ENCODE data around the gene RPL13A. TPM values are rescaled to one million over a fixed set of nuclear protein-coding genes. Genes with fewer than 3 reads are reported as not detected.
"Not testable (repeated sequence)": the region's sequence is repeated elsewhere in the genome, so short reads cannot be mapped to it uniquely, and the experiment has no call there.

The RPL13A gene
- total RNA-seq, 1 donor from 2014 or later = 2,400 TPM

GRCh38 chr19:49456326-49456725 is 31.1 kb upstream of the RPL13A start:
- no peak for DNase-seq (ENCODE audit: low spot score)

DNA sequence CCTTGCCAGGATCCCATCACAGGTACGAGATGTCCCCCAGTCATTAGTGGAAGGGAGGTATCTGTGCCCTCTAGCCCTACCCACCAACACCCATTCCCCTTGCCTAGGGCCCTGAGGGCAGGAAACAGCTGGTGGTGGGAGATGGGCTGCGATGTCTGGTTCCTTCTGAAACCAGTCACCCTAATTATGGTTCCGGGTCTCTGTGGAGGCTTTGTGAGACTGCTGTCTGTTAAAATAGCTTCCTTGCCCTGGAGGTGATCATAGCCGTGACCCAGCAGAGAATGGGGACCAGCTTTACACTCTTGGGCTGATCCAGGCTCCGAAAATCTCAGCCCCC is 28.9 kb upstream of the RPL13A start:
- no peak for DNase-seq (ENCODE audit: low spot score)

DNA sequence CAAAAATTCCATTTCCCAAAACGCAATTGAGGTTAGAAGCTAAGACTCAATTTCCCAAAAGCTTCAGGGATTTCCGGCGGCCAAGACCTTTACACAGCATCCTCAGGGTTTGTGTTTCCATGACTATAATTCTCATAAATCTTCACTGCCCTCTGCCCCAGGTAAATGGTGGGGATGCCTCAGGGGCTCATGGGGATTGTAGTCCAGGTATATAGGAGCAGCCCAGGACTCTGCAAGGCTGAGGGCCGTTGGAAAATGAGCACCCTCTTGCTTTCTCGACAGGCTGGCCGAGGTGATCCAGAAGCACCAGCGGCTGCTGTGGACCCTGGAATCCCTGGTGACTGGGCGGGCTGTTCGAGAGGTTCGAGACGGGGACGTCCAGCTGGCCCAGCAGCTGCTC is 28.0 kb upstream of the RPL13A start:
- DNase-seq (ENCODE audit: low spot score) = no peak

GRCh38 chr19:49461130-49461529 is 26.3 kb upstream of the RPL13A start:
- not testable (repeated sequence) for DNase-seq (ENCODE audit: low spot score)

GRCh38 chr19:49461656-49462055 is 25.8 kb upstream of the RPL13A start:
- DNase-seq (ENCODE audit: low spot score) = no peak

DNA sequence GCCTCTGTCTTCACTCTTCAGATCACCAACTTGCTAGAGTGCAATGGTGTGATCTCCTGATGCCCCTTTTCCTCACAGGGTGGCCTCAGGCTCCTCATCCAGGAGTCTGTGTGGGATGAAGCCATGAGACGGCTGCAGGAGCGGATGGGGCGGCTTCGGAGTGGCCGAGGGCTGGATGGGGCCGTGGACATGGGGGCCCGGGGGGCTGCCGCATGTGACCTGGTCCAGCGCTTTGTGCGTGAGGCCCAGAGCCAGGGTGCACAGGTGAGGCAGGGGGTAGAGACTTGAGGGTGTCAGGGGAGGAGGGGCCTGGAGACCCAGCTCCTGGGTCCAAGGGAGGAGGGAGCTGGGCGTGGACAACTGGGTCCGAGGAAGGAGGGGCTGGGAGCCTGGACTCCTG is 24.9 kb upstream of the RPL13A start:
- DNase-seq (ENCODE audit: low spot score) = no peak

GRCh38 chr19:49463960-49464740 is 23.3 kb upstream of the RPL13A start:
- no peak for DNase-seq (ENCODE audit: low spot score)

DNA sequence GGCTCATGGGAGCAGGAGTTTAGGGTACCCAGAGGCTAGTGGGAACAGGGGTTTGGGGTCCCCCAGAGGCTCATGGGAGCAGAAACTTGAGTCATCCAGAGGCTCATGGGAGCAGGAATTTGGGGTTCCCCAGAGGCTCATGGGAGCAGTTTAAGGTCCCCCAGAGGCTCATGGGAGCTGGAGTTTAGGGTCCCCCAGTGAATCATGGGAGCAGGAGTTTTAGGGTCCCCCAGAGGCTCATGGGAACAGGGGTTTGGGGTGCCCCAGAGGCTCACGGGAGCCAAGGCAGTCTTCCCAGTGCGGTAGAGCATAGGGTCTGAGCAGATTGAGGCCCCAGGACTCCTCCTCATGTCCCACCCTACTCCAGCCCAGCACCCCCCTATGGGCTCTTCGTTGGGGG is 22.0 kb upstream of the RPL13A start:
- DNase-seq (ENCODE audit: low spot score) = no peak

DNA sequence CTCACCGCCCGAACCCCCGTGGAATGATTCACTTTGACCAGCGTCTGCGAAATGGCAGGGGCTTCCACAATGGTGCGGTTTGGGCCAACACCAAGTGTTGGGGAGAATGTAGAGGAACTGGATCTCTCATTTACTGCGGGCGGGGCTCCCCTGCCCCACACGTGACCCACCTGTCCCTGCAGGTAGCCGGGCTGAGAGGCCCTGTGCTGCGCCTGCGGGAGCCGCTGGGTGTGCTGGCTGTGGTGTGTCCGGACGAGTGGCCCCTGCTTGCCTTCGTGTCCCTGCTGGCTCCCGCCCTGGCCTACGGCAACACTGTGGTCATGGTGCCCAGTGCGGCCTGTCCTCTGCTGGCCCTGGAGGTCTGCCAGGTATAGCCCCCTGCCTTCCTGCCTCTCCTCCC is 19.2 kb upstream of the RPL13A start:
- no peak for DNase-seq (ENCODE audit: low spot score)

GRCh38 chr19:49468746-49469447 is 18.5 kb upstream of the RPL13A start:
- peak; percentile 48 for DNase-seq (ENCODE audit: low spot score)

DNA sequence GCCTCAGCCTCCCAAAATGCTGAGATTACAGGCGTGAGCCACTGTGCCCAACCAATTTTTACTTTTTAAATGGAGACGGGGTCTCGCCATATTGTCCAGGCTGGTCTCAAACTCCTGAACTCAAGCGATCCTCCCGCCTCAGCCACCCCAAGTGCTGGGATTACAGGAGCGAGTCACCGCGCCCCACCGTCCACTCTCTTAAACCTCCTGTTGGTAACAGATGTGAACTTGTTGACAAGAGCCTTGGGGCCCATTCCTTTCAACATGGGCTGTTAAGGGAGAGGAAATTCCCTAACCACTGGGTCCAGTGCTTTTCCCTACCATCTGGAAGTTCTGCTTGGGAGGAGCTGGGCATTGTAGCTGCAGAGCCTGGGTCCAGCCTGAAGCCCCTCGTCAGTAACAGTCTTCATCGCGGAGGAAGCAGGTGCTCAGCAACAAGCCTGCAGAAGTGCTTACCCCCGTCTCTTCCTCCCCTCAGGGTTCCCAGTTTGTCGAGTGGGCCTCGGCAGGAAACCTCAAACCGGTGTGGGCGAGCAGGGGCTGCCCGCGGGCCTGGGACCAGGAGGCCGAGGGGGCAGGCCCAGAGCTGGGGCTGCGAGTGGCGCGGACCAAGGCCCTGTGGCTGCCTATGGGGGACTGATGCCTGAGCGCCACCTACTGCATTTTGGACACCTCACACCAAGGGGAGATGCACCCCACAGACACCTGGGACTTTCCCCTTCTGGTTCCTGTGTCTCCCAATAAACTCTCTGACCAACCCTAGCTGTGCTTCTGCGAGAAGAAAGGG is 17.4 kb upstream of the RPL13A start:
- no peak for DNase-seq (ENCODE audit: low spot score)

DNA sequence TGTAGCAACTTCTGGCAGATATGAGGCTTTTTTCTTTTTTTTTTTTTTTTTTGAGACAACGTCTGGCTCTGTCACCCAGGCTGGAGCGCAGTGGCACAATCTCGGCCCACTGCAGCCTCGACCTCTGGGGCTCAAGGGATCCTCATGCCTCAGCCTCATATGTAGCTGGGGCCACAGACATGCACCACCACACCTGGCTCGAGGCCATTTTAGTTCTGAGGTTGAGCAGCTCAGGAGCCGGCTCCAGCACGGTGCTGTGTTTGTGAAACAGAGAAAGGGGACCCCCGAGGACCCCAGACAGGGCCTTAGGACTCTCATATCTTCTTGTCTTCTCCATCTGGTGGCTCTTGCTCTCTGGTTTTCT is 16.8 kb upstream of the RPL13A start:
- DNase-seq (ENCODE audit: low spot score) = no peak

DNA sequence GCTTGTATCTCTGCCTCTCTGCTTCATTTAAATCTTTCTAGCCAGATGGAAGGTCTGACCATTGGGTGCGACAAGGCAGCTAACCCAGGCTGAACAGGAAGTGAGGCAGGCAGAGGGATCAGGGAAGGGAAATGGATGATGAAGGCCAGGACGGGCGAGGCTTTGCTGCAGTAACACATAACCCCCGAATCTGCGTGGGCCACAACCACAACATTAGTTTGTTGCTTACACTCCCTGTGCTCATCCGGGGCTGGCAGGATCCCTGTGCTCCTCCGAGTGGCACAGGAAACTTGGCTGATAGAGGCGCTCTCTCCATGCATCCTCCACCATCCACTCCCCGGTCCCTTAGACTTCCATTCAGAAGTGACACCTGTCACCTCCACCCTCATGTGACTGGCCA is 14.5 kb upstream of the RPL13A start:
- no peak for DNase-seq (ENCODE audit: low spot score)

DNA sequence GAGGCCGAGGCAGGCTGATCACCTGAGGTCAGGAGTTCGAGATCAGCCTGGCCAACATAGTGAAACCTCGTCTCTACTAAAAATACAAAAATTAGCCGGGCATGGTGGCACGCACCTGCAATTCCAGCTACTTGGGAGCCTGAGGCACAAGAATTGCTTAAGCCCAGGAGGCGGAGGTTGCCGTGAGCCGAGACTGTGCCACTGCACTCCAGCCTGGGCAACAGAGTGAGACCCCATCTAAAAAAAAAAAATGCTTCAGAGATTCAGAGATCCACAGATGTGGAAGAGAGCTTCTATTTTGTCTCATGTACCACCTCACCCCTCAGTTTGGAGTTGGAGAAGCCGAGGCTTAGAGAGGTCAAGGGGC is 13.9 kb upstream of the RPL13A start:
- DNase-seq (ENCODE audit: low spot score) = not testable (repeated sequence)

DNA sequence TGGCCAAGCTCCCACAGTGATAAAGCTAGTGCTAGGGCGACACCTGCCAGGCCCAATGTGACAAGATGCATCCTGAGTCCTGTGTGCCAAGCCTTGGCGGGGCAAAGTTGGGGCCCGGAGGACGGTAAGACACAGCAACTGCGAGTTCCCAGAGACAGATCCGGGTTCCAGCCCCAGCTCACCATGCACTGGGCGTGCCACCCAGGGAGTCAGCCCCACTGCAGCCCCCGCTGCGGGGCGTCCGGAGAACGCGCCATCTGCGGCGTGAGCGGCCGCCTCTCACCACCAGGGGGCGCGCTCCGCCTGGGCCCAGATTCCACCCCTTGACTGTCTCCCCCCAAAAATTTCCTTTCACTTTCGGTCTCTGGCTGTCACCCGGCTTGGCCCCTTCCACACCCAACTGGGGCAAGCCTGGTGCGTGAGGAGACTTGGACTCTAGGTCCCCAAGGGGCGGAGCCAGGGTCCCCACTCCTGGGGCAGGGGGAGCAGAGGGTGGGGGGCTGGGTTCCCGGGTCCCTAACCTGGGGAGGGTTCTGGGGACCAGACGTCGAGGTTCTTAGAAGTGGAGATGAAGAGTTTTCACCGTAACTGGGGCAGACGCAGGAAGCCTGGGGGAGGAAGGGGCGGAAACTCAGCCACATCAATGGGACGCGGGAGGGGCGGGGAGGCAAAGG is 13.4 kb upstream of the RPL13A start, which contains the start of gene FLT3LG:
TSS of gene FLT3LG (plus strand) at position 348 of the 674 bp plus-strand sequence. CDS start 425 bp downstream, outside the sequence.
- DNase-seq (ENCODE audit: low spot score) = peak; percentile 77

DNA sequence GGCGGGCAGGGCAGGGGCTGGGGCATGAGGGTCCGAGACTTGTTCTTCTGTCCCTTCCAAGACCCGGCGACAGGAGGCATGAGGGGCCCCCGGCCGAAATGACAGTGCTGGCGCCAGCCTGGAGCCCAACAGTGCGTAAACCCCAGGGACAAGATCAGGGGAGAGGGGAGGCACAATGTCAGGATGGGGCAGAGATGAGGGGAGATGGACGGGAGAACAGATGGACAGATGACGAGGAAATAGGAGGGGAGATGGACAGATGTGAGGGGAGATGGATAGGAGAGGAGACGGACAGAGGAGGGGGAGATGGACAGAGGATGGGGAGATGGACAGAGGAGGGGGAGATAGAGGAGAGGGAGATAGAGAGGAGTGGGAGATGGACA is 12.9 kb upstream of the RPL13A start:
- no peak for DNase-seq (ENCODE audit: low spot score)

DNA sequence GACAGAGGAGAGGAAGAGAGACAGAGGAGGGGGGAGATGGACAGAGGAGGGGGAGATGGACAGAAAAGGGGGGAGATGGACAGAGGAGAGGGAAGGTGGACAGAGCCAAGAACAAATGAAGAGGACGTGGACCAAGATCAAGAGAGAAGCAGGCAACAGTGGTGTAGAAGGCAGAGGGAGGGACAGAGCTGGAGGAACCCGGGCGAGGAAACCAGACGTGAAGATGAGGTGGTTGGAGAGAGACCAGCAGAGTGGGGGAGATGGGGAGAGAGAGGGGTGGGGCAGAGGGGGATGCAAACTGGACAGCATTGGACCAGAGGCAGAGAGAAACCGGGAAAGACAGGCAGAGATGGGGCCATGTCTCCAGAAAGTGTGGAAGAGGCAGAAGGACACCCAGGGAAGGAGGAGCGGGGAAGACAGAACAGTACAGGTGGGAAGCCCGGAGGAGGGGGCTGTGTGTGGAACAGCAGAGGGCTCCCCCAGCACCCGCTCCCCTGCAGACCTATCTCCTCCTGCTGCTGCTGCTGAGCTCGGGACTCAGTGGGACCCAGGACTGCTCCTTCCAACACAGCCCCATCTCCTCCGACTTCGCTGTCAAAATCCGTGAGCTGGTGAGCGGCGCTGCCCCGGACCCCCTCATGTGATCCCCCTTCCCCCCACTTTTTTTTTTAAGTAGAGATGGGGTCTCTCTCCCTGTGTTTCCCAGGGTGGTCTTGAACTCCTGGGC is 12.1 kb upstream of the RPL13A start:
- DNase-seq (ENCODE audit: low spot score) = no peak

GRCh38 chr19:49475995-49476880 is 11.2 kb upstream of the RPL13A start:
- no peak for DNase-seq (ENCODE audit: low spot score)

GRCh38 chr19:49479975-49480628 is 7.3 kb upstream of the RPL13A start:
- no peak for DNase-seq (ENCODE audit: low spot score)

Data from mucosa of gallbladder (tissue), 1 donor.